Stimulated activated CD4-positive, alpha-beta T cell treated with anti-CD3 and anti-CD28 coated beads, Interleukin-4, amount 100 ng/mL, for 4 hours (primary cell): ENCODE data around the gene CANT1.
"Not testable (repeated sequence)": the region's sequence is repeated elsewhere in the genome, so short reads cannot be mapped to it uniquely, and the experiment has no call there.

Source experiments
- DNase-seq, 2 experiments: peaks; one replicate each; pipeline ENCODE4 v3.0.0-alpha.2; 2020

CANT1 gene

DNA sequence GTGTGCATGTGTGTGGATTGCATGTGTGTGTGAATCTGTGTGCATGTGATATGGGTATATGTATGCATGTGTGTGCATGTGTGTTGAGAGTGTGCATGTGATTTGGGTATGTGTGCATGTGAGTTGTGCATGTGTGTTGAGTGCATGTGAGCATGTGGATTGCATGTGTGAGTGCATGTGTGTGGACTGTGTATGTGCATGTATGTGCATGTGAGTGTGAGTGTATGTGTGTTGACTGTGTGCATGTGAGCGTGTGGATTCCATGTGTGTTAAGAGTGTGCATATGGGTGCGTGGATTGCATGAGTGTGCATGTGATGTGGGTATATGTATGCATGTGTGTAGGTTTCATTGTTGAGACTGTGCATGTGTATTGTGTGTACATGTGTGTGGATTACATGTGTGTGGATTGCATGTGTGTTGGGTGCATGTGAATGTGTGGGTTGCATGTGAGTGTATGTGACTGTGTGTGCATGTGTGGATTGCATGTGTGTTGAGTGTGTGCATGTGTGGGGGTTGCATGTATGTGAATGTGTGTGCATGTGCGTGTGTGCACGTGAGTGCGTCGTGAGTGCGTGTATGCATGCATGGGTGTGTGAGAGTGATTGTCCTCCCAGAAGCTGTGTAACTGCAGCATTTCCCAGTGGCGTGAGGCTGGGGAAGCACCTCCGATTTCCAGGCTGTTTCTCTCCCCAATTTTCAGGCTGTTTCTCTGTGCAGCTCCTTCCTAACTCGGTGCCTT, 33.8 kb upstream of the CANT1 start:
- DNase-seq: no peak

DNA sequence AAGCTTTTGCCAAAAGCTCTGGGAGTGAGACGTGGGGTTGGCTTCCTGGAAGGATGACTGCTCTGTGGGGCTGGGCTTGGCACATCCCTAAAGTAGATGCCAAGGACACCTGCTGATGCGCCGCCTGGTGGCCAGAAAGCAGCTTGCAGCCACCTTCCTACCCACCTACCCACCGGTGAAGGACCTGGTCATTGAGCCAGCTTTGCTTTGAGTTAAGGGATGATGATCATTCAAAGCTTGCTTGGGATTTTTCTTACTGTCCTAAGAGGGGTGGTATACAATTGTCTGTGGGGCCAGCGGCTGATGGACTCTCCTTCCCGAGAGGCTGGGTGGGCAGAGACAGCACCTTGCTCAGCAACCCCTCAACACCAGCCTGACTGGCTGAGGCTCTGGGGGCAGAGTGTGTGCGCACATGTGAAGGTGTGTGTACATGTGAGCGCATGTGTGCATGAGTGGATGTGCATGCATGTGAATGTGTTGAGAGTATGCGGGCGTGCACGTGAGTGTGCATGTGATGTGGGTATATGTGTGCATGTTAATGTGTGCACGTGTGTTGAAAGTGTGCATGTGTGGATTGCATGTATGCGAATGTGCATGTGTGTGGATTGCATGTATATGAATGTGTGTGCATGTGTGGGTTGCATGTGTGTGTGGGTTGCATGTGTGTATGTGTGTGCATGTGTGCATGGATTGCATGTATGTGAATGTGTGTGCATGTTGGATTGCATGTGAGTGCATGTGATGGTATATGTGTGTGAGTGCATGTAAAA, 33.0 kb upstream of the CANT1 start:
- DNase-seq: peak; percentile 49 to 69

DNA sequence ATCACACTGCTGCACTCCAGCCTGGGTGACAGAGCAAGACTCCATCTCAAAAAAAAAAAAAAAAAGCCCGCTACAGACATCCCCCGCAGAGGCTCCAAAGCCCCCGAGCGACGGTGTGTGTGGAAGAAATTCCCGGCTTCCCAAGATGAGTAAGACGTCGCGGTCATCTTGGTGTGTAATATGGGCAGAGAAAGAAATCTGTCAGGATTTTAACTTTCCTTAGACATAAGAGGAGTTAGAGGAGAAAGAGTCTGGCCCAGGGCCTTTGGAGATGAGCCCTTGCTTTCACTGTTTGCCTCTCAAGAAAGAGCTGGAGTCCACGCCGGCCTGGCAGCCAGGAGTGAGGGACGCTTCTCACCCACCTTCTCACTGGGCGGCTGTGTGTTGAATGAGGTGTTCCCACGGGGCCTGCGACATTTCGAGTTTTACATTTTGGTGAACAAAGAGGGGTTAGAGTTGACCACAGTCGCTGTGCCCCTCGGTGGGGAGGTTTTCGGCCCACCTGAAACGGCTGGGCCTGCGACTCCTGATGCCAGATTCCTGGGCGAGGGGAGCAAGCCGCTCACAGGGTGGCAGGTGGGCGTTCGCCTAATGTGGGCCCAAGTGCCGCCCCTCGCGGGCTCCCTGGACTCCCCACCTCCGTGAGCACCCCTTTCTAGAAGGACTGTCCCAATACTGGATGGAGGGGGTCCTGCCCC, 32.3 kb upstream of the CANT1 start:
- DNase-seq: no peak

DNA sequence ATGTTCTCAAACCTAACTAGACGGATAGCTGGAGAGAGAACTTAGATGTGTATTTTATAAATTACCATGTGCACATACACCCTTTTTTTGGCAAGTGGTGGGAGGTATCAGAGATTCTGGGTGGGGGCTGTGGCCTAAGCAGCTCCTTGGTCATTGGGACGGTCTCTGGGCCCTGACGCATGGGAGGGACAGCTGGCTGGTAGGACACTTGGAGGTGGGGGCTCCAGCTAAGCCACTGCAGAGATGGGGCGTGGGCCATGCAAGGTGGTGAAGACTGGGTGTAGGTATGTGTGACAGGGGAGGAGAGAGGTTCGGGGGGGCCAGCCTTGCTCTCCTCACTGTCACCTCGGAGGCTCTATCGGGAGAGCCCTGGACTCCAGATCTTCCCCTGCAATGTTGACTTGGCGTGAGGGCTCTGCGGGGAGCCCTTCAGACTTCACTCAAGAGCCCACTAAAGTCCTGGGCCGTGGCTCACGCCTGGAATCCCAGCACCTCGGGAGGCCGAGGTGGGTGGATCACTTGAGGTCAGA, 31.5 kb upstream of the CANT1 start:
- DNase-seq: no peak

DNA sequence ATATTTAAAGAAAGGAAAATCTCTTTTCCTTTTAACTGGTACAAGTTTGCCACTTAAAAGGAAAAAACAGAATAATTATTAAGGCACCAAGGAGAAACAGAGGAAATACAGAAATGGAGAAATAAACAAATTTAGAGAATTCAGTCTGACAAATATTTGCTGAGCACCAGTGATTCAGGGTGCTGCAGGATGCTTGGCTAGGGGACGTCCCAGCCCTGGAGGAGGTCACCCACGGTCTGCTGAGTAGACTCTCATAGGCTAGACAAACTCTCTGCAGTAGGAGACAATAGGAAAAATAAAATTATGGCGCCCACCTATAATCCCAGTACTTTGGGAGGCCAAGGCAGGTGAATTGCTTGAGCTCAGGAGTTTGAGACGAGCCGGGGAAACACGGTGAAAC, 30.3 kb upstream of the CANT1 start:
- DNase-seq: no peak

DNA sequence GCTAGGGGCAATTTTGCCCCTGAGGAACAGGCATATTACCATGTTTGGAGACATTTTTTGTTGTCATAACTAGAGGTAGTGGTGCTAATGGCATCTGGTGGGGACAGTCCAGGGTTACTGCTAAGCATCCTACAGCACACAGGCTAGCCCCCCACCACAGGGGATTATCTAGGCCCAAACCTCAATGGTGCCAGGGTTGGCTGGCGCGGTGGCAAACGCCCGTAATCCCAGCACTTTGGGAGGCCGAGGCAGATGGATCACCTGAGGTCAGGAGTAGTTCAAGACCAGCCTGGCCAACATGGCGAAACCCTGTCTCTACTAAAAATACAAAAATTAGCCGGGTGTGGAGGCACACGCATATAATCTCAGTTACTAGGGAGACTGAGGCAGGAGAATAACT, 29.6 kb upstream of the CANT1 start:
- DNase-seq: no peak

DNA sequence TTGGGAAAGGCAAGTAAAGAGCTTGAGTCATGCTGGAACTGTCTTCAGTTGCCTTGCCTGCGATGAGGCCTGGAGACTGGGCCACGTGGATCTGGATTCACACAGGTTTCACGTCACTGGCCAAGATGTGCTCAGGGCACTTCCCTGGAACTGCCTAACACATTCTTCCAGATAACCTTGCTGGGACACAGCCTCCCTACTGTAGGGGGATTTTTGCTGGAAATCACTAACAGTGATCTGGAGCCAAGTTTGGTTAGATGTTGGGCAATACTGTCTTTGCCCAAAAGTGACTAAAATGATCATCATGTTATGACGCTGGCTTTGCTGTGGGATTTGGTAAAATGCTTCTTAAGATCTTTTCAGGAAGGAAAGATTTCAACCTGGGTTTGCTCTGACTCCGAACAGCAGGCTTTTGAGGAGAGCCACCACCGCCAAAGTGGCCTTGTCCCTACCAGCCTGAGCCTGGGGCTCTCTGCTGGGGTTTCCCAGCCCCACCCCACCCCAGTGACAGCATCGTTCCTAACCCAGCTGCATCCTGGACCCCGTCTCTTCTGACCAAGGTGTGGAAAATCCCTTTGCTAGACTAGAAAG, 29.1 kb upstream of the CANT1 start:
- DNase-seq: no peak

DNA sequence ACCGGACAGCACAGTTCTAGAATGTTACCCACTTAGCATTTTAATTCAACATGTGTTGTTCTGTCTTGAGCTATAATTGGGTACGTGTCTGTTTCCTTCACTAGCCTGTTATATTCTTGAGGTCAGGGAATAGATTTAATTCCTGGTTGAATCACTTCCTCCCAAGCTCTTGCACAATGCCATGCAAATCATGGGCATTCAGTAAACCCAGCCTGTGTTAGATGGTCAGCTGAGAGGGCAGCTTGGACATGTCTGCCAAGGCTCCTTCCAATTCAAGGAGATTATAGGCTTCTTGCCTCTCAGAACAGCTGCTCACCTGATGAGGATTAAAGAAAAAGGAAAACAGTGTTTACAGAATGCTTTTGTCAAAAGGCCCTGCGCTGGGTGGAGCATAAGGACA, 27.0 kb upstream of the CANT1 start:
- DNase-seq: no peak

DNA sequence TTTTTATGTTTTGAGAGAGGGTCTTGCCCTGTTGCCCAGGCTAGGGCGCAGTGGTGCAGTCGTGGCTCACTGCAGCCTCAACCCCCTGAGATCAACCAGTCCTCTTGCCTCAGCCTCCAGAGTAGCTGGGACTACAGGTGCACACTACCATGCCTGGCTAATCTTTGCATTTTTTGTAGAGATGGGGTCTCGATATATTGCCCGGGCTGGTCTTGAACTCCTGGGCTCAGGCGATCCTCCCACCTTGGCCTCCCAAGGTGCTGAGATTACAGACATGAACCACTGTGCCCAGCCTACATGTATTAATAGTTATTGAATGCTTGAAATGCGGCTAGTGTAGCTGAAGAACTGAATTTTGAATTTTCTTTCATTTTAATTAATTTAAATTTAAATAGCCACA, 26.6 kb upstream of the CANT1 start:
- DNase-seq: no peak

DNA sequence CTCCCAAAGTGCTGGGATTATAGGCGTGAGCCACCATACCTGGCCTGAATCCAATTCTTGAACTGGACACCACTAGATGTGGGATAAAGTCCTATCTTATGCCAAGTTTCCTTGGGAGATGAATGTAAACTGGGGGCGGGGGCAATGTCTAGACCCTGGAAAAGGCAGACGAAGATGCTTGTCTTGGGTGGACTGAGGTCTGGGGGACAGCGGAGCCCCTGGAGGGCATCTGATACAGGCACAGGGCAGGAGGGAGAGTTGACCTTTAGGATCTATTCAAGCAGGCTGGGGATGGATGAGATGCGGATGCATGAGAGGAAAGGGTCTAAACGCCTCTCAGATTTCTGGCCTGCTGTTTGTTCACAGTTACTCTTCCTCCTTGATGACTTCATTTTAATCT, 26.1 kb upstream of the CANT1 start:
- no peak for DNase-seq

DNA sequence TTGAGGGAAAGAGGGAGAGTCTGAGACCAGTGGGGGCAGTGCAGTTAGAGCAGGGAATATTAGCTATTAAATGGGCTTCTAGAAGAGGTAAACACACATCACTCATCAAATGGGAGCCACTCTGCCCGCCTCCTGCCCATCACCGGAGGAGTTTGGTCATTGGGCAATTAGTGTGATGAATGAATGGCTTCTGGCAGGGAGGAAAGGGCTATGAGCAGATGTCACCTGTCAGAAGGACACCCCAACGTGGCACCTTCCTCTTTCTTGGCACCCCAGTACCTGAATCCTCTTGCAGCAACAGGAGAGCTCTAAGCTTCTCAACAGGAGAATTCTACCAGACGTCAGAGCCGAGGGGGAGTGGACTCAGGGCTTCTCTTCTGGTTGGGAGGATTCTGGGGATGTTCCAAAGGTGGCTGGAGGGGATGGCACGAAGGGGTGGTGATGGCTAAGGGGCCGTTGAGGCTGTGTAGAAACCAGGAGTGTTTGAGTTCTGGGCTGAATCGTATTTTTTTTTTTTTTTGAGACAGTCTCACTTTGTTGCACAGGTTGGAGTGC, 25.4 kb upstream of the CANT1 start:
- no peak for DNase-seq

DNA sequence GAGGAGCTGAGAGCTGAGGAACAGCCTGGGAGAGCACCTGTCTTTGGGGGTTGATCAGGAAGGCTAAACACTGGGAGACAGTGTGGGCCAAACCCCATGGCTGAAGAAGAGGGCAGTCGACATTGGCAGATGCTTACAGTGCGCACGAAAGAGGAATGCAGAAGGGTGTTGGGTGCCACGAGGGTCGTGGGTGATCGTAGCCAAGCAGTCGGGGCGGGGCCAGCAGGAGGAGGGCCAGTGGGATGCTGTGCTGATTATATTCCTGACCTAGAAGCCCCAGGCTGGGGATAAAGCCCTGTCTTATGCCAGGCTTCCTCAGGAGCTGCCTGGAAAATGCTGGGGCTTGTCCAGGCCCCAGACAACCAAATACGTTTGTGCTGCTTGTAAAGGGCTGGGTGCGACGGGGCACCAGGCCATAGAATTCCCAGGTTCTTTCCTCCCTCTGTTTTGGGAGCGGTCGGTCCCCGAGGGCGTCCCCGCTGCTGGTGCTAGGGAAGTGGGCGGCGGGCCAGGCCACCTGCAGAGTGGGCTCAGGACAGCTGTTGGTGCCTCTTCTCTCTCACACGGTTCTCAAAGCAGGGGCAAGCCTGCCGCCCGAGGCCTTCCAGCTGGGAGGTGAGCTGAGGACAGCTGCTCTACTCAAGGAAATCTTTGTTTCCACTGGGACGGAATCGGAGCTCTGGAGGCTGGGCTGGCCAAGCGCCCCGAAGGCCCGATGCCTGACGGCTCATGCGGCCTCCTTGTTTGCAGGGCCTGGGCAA, 24.4 kb upstream of the CANT1 start:
- DNase-seq: no peak

DNA sequence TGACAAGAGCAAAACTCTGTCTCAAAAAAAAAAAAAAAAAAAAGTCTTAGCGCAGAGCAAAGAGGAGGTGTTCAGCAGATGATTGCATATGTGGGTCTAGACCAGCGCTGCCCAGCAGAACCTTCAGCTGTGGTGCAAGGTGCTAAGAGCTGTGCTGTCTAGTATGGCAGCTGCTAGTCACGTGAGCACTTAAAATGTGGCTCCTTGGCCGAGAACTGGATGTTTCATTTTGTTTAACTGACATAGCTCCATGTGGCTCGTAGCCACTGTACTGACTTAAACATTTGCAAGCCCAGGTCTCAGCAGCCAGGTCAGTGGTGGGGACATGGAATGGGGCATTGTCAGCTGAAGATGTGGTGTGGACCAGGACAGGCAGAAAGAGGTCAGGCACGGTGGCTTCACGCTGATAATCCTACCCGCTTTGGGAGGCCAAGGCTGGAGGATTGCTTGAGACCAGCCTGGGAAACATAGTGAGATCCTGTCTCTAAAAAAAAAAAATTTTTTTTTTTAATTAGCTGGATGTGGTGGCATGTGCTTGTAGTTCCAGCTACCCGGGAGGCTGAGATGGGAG, 23.6 kb upstream of the CANT1 start:
- DNase-seq: no peak

DNA sequence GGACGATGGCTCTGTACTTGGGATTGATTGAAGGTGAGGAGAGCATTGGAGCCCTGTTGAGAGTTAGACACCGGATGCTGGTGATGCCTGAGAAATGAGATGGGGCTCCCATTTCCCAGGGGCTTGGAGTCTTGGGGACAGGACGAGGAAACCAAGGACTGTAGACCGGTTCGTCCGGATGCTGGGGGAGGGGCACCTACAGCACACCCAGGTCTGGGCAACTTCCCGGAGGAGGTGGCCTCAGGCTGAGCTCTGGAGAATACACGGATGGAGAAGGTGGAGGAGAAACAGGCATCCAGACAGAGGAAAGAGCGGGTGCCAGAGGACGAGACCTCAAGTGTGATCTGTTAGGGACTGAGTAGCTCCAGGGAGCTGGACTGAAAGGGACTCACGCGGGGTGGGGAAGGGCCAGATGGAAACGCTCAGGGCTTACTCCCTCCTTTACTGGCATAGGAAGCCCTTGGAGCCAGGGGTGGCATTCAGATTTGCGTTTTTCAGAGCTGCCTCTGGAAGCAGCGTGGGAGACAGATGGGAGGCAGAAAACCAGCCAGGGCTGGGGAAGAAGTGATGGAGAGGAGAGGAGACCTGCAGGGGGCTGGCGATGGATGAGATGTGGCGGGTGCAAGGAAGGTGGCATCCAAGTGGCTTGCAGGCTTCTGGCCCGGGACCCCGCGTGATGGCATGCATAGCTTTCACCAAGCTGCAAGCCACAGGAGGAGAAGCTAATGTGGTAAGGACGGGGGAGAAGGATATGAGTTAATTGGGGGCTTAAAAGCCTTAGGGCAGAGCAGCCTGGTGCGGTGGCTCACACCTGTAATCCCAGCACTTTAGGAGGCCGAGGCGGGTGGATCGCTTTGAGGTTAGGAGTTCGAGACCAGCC, 22.7 kb upstream of the CANT1 start:
- no peak for DNase-seq

DNA sequence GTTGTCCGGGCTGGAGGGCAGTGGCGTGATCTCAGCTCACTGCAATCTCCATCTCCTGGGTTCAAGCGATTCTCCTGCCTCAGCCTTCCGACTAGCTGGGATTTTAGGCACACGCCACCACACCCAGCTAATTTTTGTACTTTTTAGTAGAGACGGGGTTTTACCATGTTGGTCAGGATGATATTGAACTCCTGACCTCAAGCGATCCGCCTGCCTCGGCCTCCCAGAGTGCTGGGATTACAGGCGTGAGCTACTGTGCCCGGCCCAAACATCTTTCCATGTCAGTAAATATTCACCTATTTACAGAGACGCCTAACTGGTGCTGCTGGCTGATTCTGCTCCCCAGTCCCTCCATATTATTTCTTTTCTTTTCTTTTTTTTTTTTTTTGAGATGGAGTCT, 21.1 kb upstream of the CANT1 start:
- not testable (repeated sequence) for DNase-seq

DNA sequence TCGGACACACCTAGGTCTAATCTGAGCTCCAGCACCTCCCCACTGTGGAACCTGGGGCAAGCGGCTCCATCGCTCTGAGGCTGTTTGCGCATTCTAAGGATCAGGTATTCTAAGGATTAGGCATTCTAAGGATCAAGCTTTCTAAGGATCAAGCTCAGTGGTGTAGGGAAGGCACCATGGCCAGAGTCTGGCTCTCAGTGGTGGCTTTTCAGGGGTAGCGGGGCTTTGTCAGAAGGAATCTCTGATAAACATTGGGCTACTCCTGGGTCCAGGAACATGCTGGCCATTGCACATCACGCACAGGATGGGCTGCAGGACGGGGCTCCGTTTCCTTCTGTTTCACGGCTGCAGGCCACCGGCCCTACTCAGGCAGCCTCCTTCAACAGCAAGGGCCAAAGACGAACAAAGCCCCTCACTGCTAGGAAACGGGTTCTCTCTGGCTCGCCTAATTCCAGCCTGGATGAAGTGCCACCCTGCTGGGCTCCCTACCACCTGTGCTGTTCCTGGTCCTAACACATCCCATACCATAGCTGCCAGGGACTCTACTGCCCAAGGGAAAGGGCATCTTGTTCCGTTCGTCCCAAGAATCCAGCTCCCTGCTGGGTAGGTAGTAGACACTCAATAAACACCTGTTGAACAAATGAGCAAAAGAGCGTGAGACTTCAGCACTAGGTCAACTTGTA, 19.9 kb upstream of the CANT1 start:
- no peak for DNase-seq

DNA sequence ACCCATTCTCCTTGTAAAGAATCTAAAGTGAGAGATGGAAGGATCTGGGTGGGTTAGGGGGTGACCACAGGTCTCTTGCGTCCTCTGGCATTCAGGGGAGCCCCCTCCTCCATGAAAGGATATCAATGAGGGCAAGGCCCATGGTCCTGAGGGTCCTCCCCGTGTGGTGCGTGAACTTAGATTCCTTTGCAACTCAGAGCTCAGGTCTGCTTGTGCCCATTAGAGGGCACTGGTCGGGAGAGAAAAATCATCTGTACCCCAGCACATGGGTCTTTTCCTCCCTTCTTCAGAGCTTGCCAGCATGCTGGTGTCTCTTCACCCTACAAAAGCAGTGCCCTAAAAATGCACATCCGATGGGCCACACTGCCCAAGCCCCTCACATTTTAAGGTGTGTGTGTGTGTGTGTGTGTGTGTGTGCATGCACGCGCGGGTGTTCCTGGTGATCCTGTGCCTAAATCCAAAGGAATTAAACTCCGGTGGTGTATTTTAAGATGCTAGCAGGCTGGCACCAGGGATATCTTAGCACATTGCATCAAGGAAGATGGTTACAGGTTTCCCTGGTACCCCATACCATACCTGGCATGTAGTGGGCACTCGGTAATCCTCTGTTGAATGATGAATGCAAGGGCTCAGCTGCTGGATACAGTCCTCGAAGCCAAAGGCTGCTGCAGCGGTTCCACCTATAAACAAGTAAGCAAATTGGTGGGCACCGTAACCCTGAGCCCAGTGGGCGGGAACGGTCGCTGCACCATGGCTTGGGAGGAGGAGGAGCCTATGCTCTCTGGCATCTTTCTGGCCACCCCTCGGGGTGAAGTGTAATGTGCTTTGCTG, 19.1 kb upstream of the CANT1 start:
- no peak for DNase-seq

DNA sequence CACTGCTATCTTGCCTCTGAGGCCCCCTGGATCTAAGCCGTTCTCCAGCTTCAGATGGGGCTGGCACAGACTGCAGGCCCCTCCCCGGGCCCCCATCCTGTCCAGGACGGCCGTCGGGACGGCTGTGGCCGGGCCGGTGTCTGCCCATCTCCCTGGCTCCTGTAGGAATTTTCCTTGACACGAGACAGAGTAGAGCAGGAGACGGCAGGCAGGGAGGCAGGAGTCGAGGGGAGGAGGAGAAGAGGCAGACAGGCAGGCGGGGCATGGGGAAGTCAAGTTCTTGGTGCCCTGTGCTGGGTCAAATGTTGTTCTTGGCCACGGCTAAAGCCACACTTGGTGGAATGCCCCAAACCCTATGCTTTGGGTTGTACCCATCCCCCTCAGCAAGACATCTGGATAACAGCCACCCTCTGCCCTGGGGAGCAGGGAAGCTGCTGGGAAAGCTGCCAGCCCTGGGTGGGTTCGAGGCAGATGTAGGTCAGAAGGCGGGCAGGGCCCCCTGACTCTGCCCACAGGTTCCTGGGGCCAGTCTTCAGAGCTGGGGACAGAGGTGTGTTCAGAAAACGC, 18.4 kb upstream of the CANT1 start:
- DNase-seq: no peak
